B cell (primary cell): Measurements from ENCODE around the gene GLB1L2. TPM values are rescaled to one million over a fixed set of nuclear protein-coding genes. Genes with fewer than 3 reads are reported as not detected.

Experiments
- ATAC-seq: fragments of 200-7000 bp; cut with Tn5 transposase; one replicate; pipeline ENCODE4 v1.10.0; 2021; ENCODE audit warnings: low read depth, mild to moderate bottlenecking, moderate number of reproducible peaks, moderate library complexity
- CTCF ChIA-PET: fragments of 350-600 bp; sonication (Branson Sonifier 250); formaldehyde crosslinking; loops from one replicate; lab custom pipeline; 2021; ENCODE audit warnings: antibody characterized with exemption, inconsistent platforms; lab: Charles Lee
- POLR2A ChIA-PET: fragments of 350-600 bp; sonication (Branson Sonifier 250); formaldehyde crosslinking; loops from one replicate; lab custom pipeline; 2021; ENCODE audit warnings: antibody characterized with exemption; lab: Charles Lee
- DNase-seq: peaks from one replicate; pipeline ENCODE4 v3.0.0; 2013
- H2AFZ ChIP-seq: 2 replicates; pipeline ENCODE4 v1.6.1; 2012; ENCODE audit warnings: mild to moderate bottlenecking, low read depth, low read length; ENCODE audit not compliant: insufficient read depth, poor library complexity, severe bottlenecking
- H3K27ac ChIP-seq, 2 donors: 1 replicate in 1 of 2; 2 replicates in 1 of 2; pipeline ENCODE4 v1.5.1; 2012 to 2013; ENCODE audit warnings: low read length in 2 of 2, mild to moderate bottlenecking in 2 of 2, moderate library complexity in 1 of 2
- H3K27me3 ChIP-seq, 4 experiments: fragments of 200-600 bp in 1 of 4; sonication (generic) in 1 of 4; replicated peaks in 1 of 4; 1 replicate in 2 of 4; 2 replicates in 2 of 4; pipeline versions ENCODE4 v1.6.1 to v1.7.0; 2013 to 2016; ENCODE audit warnings: low read length in 3 of 4, mild to moderate bottlenecking in 2 of 4, mixed read lengths in 1 of 4, moderate library complexity in 1 of 4; ENCODE audit not compliant: insufficient read depth in 4 of 4, control insufficient read depth in 3 of 4; ENCODE audit errors: control extremely low read depth in 1 of 4
- H3K36me3 ChIP-seq, 2 experiments: replicated peaks in 1 of 2; 1 replicate in 1 of 2; 2 replicates in 1 of 2; pipeline versions ENCODE4 v1.6.1 to v1.7.1; 2013; ENCODE audit warnings: low read length in 1 of 2; ENCODE audit not compliant: insufficient read depth in 2 of 2, control insufficient read depth in 1 of 2; ENCODE audit errors: control extremely low read depth in 1 of 2, extremely low read depth in 1 of 2
- H3K4me1 ChIP-seq, 2 donors: fragments of 200-600 bp in 1 of 2; sonication (generic) in 1 of 2; 1 replicate in 1 of 2; 2 replicates in 1 of 2; pipeline versions ENCODE4 v1.5.1 to v1.6.1; 2013 to 2017; ENCODE audit warnings: low read length in 2 of 2; ENCODE audit not compliant: control insufficient read depth in 2 of 2, insufficient read depth in 2 of 2
- H3K4me2 ChIP-seq: replicated peaks from 2 replicates; pipeline ENCODE3; 2012; ENCODE audit warnings: mild to moderate bottlenecking, low read depth, low read length; ENCODE audit not compliant: poor library complexity, severe bottlenecking
- H3K4me3 ChIP-seq, 5 experiments: fragments of 200-600 bp in 1 of 5; sonication (generic) in 1 of 5; 1 replicate in 3 of 5; 2 replicates in 2 of 5; pipeline versions ENCODE4 v1.5.1 to v1.7.0; 2011 to 2016; ENCODE audit warnings: low read length in 4 of 5, mild to moderate bottlenecking in 4 of 5, low read depth in 2 of 5, control low read depth in 1 of 5, moderate library complexity in 1 of 5; ENCODE audit not compliant: insufficient read depth in 1 of 5; ENCODE audit errors: control extremely low read depth in 1 of 5, extremely low read depth in 1 of 5
- H3K79me2 ChIP-seq: fragments of 200-600 bp; sonication (generic); one replicate; pipeline ENCODE4 v1.6.0; 2016; ENCODE audit warnings: low read length; ENCODE audit not compliant: control insufficient read depth, insufficient read depth
- H3K9ac ChIP-seq: fragments of 200-600 bp; sonication (generic); 2 replicates; pipeline ENCODE4 v1.6.1; 2017; ENCODE audit warnings: mild to moderate bottlenecking, low read length, moderate library complexity
- H3K9me3 ChIP-seq, 3 donors: one replicate each; pipeline versions ENCODE4 v1.6.1 to v1.7.1; 2013; ENCODE audit warnings: low read length in 2 of 3; ENCODE audit not compliant: control insufficient read depth in 2 of 3, insufficient read depth in 1 of 3; ENCODE audit errors: control extremely low read depth in 1 of 3
- H4K20me1 ChIP-seq: 2 replicates; pipeline ENCODE4 v1.6.0; 2012; ENCODE audit warnings: mild to moderate bottlenecking, low read length; ENCODE audit not compliant: insufficient read depth, control insufficient read depth, poor library complexity, severe bottlenecking
- H3K27ac Mint-ChIP-seq: one replicate; pipeline ENCODE4 v1.8.0; 2021; ENCODE audit warnings: mixed read lengths
- H3K27me3 Mint-ChIP-seq: one replicate; pipeline ENCODE4 v1.8.0; 2021; ENCODE audit warnings: mixed read lengths
- H3K4me1 Mint-ChIP-seq: one replicate; pipeline ENCODE4 v1.8.0; 2021; ENCODE audit warnings: mixed read lengths
- H3K4me3 Mint-ChIP-seq: one replicate; pipeline ENCODE4 v1.8.0; 2021; ENCODE audit warnings: mixed read lengths
- H3K9me3 Mint-ChIP-seq: one replicate; pipeline ENCODE4 v1.8.0; 2022; ENCODE audit warnings: mixed read lengths; ENCODE audit not compliant: insufficient read depth
- CTCF ChIP-seq: fragments of 200-600 bp; IDR thresholded peaks from one replicate; pipeline ENCODE4 v1.8.0; 2022; ENCODE audit warnings: antibody characterized with exemption, mild to moderate bottlenecking
- EZH2 ChIP-seq: IDR thresholded peaks from 2 replicates; pipeline ENCODE4 v1.6.1; 2012; ENCODE audit warnings: borderline replicate concordance, low read depth, mild to moderate bottlenecking, moderate library complexity, low read length; ENCODE audit not compliant: insufficient read depth, poor library complexity, severe bottlenecking
- whole genome bisulfite sequencing: methylation state at CpG from one replicate; pipeline ENCODE4 v1.1.5; 2013; ENCODE audit warnings: missing lambda C conversion rate; ENCODE audit not compliant: insufficient coverage; 5-methylcytosine and 5-hydroxymethylcytosine counted together
- intact Hi-C: fragments of 100-400 bp; cut with micrococcal nuclease; formaldehyde crosslinking; loops from one replicate; pipeline ENCODE4 v1.10.0; 2022
- polyA plus RNA-seq: library from polyadenylated mRNA; depleted of rRNA; stranded (reverse); fragments of >200 nt; gene quantifications from 2 replicates; pipeline ENCODE4 v1.2.3, GENCODE V29; 2012
- total RNA-seq, 2 donors: library from RNA; stranded (reverse); fragments of 120-200 nt in 1 of 2; gene quantifications; 1 replicate in 1 of 2; 2 replicates in 1 of 2; pipeline versions ENCODE4 v1.2.3 to v1.2.4, GENCODE V29; 2013 to 2022

The GLB1L2 gene
- total and polyA plus RNA-seq, 2 donors (not counting 1 experiment from before 2014, with no cell fraction given) = 0.31 to 0.44 TPM

- Histone ChIP-seq H2AFZ (no peak overlapping the region), H3K27me3 (peaks cover 2 to 39% (median 16%) of the 10 kb centered on the region in 4 experiments), H3K27ac (no peak overlapping the region), H3K9ac (no peak overlapping the region), H3K4me1 (peaks cover 18 to 19% of the 10 kb centered on the region in 2 donors), H4K20me1 (no peaks in the 10 kb centered on the region), H3K9me3 (peaks cover 0 to 4% (median 1%) of the 10 kb centered on the region in 3 donors), H3K36me3 (no peaks in the 10 kb centered on the region), H3K4me3 (no peak overlapping the region), H3K4me2 (no peak overlapping the region), H3K79me2 (no peaks in the 10 kb centered on the region)
- CTCF ChIA-PET = no interaction called here
- Mint-ChIP-seq H3K27me3 (peaks cover 48% of the 10 kb centered on the region), H3K9me3 (no peaks in the 10 kb centered on the region), H3K4me3 (peak overlapping the region; percentile 40), H3K27ac (no peak overlapping the region), H3K4me1 (peaks cover 14% of the 10 kb centered on the region)
- DNase-seq = no peak
- no peak for ATAC-seq
- TF ChIP-seq EZH2 (no peak), CTCF (no peak)
- POLR2A ChIA-PET = no interaction called here
- intact Hi-C loops = no loop called here
- WGBS = 94% methylated on average over 3 of the region's 3 CpGs
These were observed 2.2 kb downstream of the GLB1L2 start for GRCh38 chr11:134333946-134334345.

GRCh38 chr11:134334796-134335571 is 3.2 kb downstream of the GLB1L2 start:
- H3K4me2 ChIP-seq = no peak overlapping the region
- CTCF ChIA-PET = no interaction called here
- TF ChIP-seq CTCF (no peak), EZH2 (no peak)

More at GRCh38 chr11:134334796-134335571, 3.2 kb downstream of the GLB1L2 start:
- POLR2A ChIA-PET = no interaction called here
- Histone ChIP-seq H3K36me3 (no peaks in the 10 kb centered on the region), H3K9me3 (peaks cover 0 to 4% (median 1%) of the 10 kb centered on the region in 3 donors), H4K20me1 (no peaks in the 10 kb centered on the region), H3K4me1 (peaks cover 18 to 19% of the 10 kb centered on the region in 2 donors), H3K27ac (no peak overlapping the region), H3K4me3 (no peak overlapping the region), H3K79me2 (no peaks in the 10 kb centered on the region), H3K27me3 (peaks cover 2 to 36% (median 16%) of the 10 kb centered on the region in 4 experiments), H3K9ac (no peak overlapping the region), H2AFZ (no peak overlapping the region)
- no peak for ATAC-seq
- DNase-seq = no peak
- 87% methylated on average over 2 of the region's 10 CpGs for WGBS
- Mint-ChIP-seq H3K4me1 (peaks cover 14% of the 10 kb centered on the region), H3K27me3 (peaks cover 43% of the 10 kb centered on the region), H3K9me3 (no peaks in the 10 kb centered on the region), H3K27ac (no peak overlapping the region), H3K4me3 (no peak overlapping the region)
- intact Hi-C loops = no loop called here
